GM18951 (cell line): Measurements from ENCODE around the gene VCAN.

Source experiments
- POLR2A ChIP-seq: IDR thresholded peaks from 4 replicates; pipeline ENCODE4 v1.6.1; 2011; ENCODE audit warnings: mild to moderate bottlenecking; ENCODE audit not compliant: insufficient read length, insufficient read depth; ENCODE audit errors: extremely low read depth
- in situ Hi-C: fragments of 300-500 bp; cut with MboI; formaldehyde crosslinking; loops from one replicate; pipeline ENCODE4 v1.12.0; 2022; ENCODE audit warnings: low sequenced_read_pairs, mixed read lengths, inconsistent platforms; ENCODE audit not compliant: unreplicated experiment

Gene VCAN

GRCh38 chr5:83472508-83473345 lies 1.2 kb downstream of the VCAN start:
- TF ChIP-seq POLR2A: no peak
- in situ Hi-C loops: no loop called here

- no peak for TF ChIP-seq POLR2A
- in situ Hi-C loops: no loop called here
Measured at GRCh38 chr5:83473346-83474160, 2.0 kb downstream of the VCAN start.

DNA sequence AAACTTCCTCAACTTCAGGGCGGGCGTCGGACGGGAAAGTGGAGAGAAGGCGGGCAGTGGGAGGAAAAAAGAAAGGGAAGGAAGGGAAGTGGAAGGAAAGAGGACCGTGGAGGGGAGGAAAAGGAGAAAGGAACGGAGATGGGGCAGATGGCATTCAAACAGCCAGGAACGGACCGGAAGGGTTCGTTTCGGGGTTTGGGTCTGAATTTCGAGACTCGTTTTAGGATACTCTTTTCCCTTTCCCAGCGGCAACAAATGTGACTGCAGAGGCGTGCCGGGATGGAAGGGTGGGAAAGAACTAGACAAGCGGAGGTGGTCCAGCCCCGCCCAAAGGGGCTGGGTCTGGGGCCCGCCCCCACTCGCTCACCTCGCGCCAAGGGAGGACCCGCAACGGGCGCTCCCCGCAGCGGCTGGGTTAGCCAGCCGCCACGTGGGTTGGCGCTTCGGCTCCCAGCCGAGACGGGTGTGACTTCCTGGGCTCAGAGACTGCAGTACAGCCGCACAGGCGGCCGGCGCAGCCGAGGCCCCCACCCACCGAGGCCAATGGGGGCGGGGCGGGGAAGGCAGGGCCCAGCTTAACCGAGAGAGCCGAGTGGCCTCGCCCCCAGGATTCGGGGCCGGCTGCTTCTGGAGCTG lies 2.7 kb downstream of the VCAN start:
- in situ Hi-C loops: no loop called here
- peak; percentile 13 for TF ChIP-seq POLR2A

DNA sequence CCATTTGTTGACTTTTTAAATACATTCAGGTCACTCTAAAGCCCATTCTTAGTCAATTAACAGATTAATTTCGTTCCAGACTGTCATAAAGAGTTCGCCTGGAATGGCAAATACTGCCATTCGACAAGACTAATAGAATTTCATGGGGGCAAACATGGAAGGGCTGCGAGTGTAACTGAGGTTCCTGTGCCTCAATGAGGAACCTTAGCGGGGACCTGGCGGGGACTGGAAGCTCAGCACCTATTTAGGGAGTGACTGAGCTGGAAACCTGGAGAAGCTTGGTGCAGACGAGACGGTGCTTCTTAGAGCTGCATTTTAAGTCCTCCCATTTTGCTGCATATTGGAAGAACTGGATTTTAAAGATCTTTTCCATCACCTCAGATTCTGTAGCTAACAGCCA lies 3.4 kb downstream of the VCAN start:
- no peak for TF ChIP-seq POLR2A
- in situ Hi-C loops: no loop called here

GRCh38 chr5:83475391-83475863 lies 3.9 kb downstream of the VCAN start:
- TF ChIP-seq POLR2A: no peak
- in situ Hi-C loops: no loop called here

GRCh38 chr5:83475935-83476814 lies 4.6 kb downstream of the VCAN start:
- TF ChIP-seq POLR2A: no peak
- in situ Hi-C loops: no loop called here

DNA sequence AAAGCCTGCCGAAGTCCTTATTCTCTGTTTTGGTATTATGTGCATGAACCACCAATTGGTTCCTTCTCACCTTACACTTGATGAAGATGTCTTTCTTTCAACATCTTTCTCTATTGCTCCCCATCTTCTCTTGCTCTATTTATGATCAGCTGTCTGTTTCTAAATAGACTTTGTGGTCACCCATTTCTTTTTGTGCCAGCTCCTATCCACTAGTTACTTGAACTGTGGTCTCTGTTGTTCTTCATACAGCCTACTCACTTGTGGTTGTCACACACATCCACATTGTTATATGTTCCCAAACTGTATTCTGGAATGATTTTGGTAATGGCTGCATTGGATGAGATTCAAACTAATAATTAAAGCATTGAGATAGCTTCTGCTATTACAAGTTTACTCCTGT lies 11.4 kb downstream of the VCAN start:
- no peak for TF ChIP-seq POLR2A
- in situ Hi-C loops: no loop called here

GRCh38 chr5:83484294-83484693 lies 12.8 kb downstream of the VCAN start:
- in situ Hi-C loops: no loop called here
- no peak for TF ChIP-seq POLR2A

DNA sequence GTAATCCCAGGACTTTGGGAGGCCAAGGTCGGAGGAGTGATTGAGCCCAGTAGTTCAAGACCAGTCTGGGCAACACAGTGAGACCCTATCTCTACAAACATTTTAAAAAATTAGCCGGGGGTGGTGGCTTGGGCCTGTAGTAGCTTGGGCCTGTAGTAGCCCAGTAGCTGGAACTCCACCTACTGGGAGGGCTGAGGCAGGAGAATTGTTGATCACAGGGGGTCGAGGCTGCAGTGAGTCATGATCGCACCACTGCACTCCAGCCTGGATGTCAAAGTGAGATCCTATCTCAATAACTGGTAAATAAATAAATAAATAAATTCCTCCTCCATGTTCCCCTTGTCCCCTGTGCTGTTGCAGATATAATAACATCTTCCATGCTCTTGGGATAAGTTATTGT lies 14.3 kb downstream of the VCAN start:
- TF ChIP-seq POLR2A: no peak
- in situ Hi-C loops: no loop called here

DNA sequence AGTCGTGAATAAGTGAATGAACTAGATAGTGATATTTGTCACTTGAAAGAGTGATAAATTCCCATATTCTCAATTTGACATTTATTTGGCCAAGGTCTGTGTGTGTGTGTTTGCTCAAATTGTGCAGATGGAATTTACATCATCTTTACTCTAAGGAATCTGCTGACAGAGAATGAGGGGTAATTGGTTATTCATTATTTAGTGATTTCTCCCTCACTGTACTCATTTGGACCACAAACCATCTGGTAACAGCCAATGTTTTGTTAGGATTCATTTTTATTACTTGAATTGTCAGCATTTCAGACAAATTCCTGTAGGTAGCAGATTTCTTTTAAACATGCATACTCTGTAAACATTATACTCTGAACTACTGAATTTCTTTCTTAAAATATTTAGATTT lies 15.6 kb downstream of the VCAN start:
- TF ChIP-seq POLR2A: no peak
- in situ Hi-C loops: no loop called here

DNA sequence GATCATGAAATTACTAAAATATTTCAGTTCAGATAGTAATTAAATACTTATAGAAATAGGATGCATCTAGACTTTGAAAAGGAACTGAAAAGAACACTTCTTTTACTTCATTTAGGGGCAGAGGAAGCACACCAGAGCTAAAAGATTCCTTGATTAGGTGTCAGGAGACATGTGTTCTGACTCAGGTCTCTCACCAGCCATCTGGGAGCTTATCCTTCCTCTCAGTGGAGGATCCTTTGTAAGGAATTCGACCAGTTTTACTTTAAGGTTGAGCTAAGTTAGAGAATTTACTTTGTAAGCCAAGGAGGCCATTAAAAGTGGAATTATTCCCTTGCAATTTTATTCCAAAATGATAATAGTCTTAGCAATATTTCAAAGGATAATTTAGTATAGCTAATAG lies 16.7 kb downstream of the VCAN start:
- in situ Hi-C loops: no loop called here
- no peak for TF ChIP-seq POLR2A

DNA sequence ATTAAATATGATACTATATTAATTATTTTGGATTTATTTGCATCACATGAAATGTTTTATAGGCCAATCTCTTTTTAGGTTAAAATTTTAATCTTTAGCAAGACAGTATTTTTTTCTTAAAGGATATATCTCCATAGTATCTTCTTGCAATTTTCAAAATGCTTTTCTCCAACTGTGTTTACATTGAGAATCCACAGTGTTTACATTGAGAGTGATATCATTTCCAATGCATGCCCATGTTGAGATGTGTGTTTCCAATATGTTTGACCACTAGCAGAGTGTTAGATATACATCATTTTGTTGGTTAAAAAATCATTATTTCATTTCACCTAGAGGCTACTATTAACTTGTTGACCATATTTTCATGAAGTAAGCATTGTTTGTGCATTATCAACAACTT lies 17.3 kb downstream of the VCAN start:
- no peak for TF ChIP-seq POLR2A
- in situ Hi-C loops: no loop called here
